Right atrium auricular region (tissue), 2 donors: ENCODE measurements around the gene VMAC. TPM values are rescaled to one million over a fixed set of nuclear protein-coding genes. Genes with fewer than 3 reads are reported as not detected.
"Not testable (repeated sequence)": the region's sequence is repeated elsewhere in the genome, so short reads cannot be mapped to it uniquely, and the experiment has no call there.

Experiments used
- DNase-seq: peaks from one replicate; pipeline ENCODE4 v3.0.0-alpha.2; 2019; ENCODE audit warnings: low spot score
- H3K27ac ChIP-seq, 2 donors: fragments of 200-600 bp; sonication (generic); 1 replicate in 1 of 2; 2 replicates in 1 of 2; pipeline ENCODE4 v1.5.1; 2016 to 2019
- H3K27me3 ChIP-seq, 2 donors: fragments of 200-600 bp; sonication (generic); one replicate each; pipeline versions ENCODE4 v1.5.1 to v1.6.0; 2017 to 2019
- H3K36me3 ChIP-seq: fragments of 200-600 bp; sonication (generic); one replicate; pipeline ENCODE4 v1.5.1; 2016
- H3K4me1 ChIP-seq, 2 donors: fragments of 200-600 bp; sonication (generic); one replicate each; pipeline versions ENCODE4 v1.5.1 to v1.6.0; 2017 to 2019
- H3K4me3 ChIP-seq, 2 donors: fragments of 200-600 bp; sonication (generic); 1 replicate in 1 of 2; 2 replicates in 1 of 2; pipeline ENCODE4 v1.5.1; 2017 to 2019; ENCODE audit warnings: mild to moderate bottlenecking in 1 of 2, moderate library complexity in 1 of 2
- H3K9me3 ChIP-seq, 2 donors: fragments of 200-600 bp; sonication (generic); one replicate each; pipeline ENCODE4 v1.5.1; 2019
- total RNA-seq, 2 donors: library from RNA; depleted of rRNA; stranded (reverse); fragments of >200 nt; gene quantifications; one replicate each; pipeline ENCODE4 v1.1.0, GENCODE V29; 2016
- TF ChIP-seq, protein P1 (sequence below), 2 donors: fragments of 200-600 bp; sonication (generic); IDR thresholded peaks; one replicate each; pipeline ENCODE4 v1.5.1; 2019; ENCODE audit warnings: antibody characterized with exemption in 2 of 2

VMAC gene
- total RNA-seq, 2 donors from 2014 or later, result 2.6 to 4.1 TPM

GRCh38 chr19:5882421-5882968 lies 22.2 kb upstream of the VMAC start:
- H3K9me3 ChIP-seq, result no peaks in the 10 kb centered on the region
- H3K27ac ChIP-seq, result peak overlapping the region; percentile 51 to 67
- TF ChIP-seq, protein P1, sequence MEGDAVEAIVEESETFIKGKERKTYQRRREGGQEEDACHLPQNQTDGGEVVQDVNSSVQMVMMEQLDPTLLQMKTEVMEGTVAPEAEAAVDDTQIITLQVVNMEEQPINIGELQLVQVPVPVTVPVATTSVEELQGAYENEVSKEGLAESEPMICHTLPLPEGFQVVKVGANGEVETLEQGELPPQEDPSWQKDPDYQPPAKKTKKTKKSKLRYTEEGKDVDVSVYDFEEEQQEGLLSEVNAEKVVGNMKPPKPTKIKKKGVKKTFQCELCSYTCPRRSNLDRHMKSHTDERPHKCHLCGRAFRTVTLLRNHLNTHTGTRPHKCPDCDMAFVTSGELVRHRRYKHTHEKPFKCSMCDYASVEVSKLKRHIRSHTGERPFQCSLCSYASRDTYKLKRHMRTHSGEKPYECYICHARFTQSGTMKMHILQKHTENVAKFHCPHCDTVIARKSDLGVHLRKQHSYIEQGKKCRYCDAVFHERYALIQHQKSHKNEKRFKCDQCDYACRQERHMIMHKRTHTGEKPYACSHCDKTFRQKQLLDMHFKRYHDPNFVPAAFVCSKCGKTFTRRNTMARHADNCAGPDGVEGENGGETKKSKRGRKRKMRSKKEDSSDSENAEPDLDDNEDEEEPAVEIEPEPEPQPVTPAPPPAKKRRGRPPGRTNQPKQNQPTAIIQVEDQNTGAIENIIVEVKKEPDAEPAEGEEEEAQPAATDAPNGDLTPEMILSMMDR (IDR thresholded peaks at IDR 0.05), result no peak
- H3K4me3 ChIP-seq, result no peak overlapping the region
- no peak for DNase-seq
- H3K4me1 ChIP-seq, result peaks cover 0 to 11% of the 10 kb centered on the region in 2 donors
- H3K36me3 ChIP-seq, result no peaks in the 10 kb centered on the region
- no peaks in the 10 kb centered on the region for H3K27me3 ChIP-seq

DNA sequence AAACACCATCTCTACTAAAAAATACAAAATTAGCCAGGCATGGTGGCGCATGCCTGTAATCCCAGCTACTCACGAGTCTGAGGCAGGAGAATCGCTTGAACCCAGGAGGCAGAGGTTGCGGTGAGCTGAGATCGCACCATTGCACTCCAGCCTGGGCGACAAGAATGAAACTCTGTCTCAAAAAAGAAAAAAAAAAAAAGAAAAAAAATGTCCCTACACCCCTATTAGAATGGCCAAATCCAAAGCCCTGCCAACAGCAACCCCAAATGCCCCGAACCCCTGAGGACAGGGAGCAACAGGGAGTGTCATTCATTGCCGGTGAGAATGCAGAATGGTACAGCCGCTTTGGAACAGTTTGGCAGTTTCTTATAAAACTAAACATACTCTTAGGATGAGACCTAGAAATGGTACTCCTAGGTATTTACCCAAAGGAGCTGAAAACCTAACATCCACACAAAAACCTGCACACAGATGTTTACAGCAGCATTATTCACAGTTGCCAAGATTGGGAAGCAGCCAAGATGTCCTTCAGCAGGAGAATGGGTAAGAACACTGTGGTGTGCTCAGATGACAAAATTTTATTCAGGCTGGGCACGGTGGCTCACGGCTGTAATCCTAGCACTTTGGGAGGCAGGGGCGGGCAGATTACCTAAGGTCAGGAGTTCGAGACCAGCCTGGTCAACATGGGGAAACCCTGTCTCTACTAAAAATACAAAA lies 21.4 kb upstream of the VMAC start:
- H3K4me1 ChIP-seq, result peaks cover 0 to 11% of the 10 kb centered on the region in 2 donors

DNA sequence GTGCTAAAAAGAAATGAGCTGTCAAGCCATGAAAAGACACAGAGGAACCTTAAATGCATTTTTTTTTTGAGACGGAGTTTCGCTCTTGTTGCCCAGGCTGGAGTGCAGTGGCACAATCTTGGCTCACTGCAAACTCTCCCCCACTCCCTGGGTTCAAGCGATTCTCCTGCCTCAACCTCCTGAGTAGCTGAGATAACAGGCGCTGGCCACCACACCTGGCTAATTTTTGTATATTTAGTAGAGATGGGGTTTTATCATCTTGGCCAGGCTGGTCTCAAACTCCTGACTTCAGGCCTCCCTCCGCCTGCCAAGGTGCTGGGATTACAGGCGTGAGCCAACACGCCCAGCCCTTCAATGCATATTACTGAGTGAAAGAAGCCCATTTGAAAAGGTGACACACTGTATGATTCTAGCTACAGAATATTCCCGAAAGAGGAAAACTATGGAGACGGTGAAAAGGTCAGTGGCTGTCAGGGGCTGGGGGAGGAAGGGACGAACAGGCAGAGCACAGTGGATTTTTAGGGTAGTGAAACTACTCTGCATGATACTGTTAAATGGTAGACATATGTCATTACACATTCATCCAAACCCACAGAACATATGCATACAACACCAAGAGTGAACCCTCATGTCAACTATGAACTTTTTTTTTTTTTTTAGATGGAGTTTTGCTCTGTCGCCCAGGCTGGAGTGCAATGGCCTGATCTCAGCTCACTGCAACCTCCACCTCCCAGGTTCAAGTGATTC lies 20.4 kb upstream of the VMAC start:
- H3K4me3 ChIP-seq, DNase-seq, H3K36me3 ChIP-seq, H3K9me3 ChIP-seq, H3K27me3 ChIP-seq: not testable (repeated sequence)
- Histone ChIP-seq H3K4me1 (peaks cover 0 to 11% of the 10 kb centered on the region in 2 donors), H3K27ac (peak overlapping the region in 1 of 2 donors; percentile 67)

More for the DNA sequence above, 21.4 kb upstream of the VMAC start:
- H3K9me3 ChIP-seq, H3K4me3 ChIP-seq, H3K36me3 ChIP-seq, DNase-seq, H3K27me3 ChIP-seq: not testable (repeated sequence)
- H3K27ac ChIP-seq, result peak overlapping the region in 1 of 2 donors; percentile 67

DNA sequence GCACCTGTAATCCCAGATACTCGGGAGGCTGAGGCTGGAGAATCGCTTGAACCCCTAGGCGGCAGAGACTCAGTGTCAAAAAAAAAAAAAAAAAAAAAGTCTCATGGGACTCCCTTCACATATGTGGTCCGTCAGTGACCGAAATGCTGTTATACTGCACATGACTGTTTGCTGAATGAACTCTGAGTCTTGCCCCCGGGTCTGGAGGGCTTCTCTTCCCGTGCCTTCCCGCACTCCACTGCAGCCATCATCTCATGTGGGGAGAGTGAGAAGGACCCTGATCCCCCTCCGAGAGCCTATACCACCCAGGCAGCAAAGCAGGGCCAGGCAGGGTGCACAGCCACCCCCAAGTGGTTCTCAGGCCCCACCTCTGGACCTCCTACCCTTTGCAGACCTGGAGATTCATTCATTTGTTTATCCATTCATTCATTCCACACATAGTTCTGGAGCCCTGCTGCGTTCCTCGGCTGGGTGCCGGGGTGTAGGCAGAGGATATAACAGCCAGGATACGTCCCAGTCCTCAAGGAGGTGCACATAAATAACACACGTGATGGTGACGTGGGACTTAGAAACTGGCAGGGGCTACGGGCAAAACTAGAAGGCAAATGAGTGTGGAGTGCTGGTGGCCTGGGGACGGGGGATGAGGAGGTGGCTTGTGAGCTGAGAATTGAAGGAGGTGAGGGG lies 15.2 kb upstream of the VMAC start:
- peaks cover 0 to 28% of the 10 kb centered on the region in 2 donors for H3K4me1 ChIP-seq
- no peak overlapping the region for H3K4me3 ChIP-seq
- no peak for DNase-seq
- no peaks in the 10 kb centered on the region for H3K9me3 ChIP-seq
- TF ChIP-seq, protein P1 (IDR thresholded peaks at IDR 0.05), result no peak
- H3K36me3 ChIP-seq, result no peaks in the 10 kb centered on the region
- no peaks in the 10 kb centered on the region for H3K27me3 ChIP-seq
- no peak overlapping the region for H3K27ac ChIP-seq

DNA sequence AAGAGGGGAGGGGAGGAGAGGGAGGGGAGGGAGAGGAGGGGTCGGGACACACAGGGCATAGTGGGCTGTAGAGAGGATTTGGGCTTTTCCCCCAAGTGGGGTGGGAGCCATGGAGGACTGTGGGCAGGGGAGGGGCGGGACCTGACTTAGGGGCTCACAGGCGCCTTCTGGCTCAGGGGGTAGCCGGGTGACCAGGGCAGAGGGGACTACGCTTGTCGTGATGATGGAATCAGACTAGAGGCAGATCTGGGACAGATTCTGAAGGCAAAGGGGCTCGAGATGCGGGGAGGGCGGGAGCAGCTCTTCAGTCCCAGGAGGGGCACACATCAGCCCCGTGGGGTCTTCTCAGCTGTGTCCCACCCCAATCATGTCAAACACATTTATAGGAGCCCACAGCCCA lies 14.6 kb upstream of the VMAC start:
- H3K27ac ChIP-seq, result no peak overlapping the region
- TF ChIP-seq, protein P1 (IDR thresholded peaks at IDR 0.05), result no peak
- no peaks in the 10 kb centered on the region for H3K27me3 ChIP-seq
- no peak overlapping the region for H3K4me3 ChIP-seq
- DNase-seq, result no peak
- H3K36me3 ChIP-seq, result peaks cover 1% of the 10 kb centered on the region
- no peaks in the 10 kb centered on the region for H3K9me3 ChIP-seq
- peaks cover 0 to 34% of the 10 kb centered on the region in 2 donors for H3K4me1 ChIP-seq

DNA sequence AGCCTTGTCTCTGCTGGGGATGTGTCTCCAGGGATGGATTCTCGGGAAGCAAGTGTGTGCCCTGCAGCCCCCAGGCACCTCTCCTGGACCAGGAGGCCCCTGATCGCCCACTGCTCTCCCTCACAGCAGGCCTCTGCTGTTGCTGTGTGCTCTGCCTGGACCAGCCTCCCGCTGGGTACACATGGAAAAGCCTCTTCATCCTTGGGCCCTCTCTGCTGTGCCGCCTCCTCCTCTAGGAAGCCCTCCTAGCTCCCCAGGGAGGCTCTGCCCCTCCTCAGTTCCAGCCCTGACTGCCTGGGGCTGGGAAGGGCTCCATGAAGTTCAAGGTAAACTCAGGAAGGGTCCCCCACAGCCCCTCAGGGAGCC lies 13.1 kb upstream of the VMAC start:
- Histone ChIP-seq H3K27me3 (no peaks in the 10 kb centered on the region), H3K9me3 (no peaks in the 10 kb centered on the region), H3K27ac (no peak overlapping the region), H3K4me1 (peaks cover 0 to 42% of the 10 kb centered on the region in 2 donors), H3K36me3 (peaks cover 16% of the 10 kb centered on the region), H3K4me3 (no peak overlapping the region)
- TF ChIP-seq, protein P1 (IDR thresholded peaks at IDR 0.05), result no peak
- no peak for DNase-seq
